Thyroid gland (tissue), 4 donors: ENCODE data around the gene FAM76B.
"Not testable (repeated sequence)": the region's sequence is repeated elsewhere in the genome, so short reads cannot be mapped to it uniquely, and the experiment has no call there.

Experiments used
- CTCF ChIP-seq, 6 experiments: fragments of 200-600 bp in 3 of 6; fragments of 450-650 bp in 3 of 6; sonication (generic) in 3 of 6; IDR thresholded peaks; one replicate each; pipeline ENCODE4 v1.5.1; 2016 to 2019; ENCODE audit warnings: antibody characterized with exemption in 6 of 6, mild to moderate bottlenecking in 2 of 6, inconsistent platforms in 1 of 6, moderate library complexity in 1 of 6
- POLR2A ChIP-seq, 2 donors: fragments of 450-650 bp; IDR thresholded peaks; one replicate each; pipeline ENCODE4 v1.6.1; 2017; ENCODE audit warnings: antibody characterized with exemption in 2 of 2, mild to moderate bottlenecking in 2 of 2, moderate library complexity in 1 of 2

DNA sequence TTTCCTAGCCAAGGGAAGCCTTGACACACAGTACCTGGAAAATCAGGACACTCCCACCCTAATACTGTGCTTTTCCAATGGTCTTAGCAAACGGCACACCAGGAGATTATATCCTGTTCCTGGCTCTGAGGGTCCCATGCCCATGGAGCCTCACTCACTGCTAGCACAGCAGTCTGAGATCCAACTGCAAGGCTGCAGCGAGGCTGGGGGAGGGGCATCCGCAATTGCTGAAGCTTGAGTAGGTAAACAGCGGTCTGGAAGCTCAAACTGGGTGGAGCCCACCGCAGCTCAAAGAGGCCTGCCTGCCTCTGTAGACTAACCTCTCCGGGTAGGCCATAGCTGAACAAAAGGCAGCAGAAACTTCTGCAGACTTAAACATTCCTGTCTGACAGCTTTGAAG lies 16.9 kb upstream of the FAM76B start:
- not testable (repeated sequence) for TF ChIP-seq POLR2A, CTCF (IDR thresholded peaks at IDR 0.05)
